Esophagus squamous epithelium (tissue), 5 donors: Measurements from ENCODE around the gene TLR3. TPM values are rescaled to one million over a fixed set of nuclear protein-coding genes. Genes with fewer than 3 reads are reported as not detected.
A peak's percentile ranks its signal among the peaks of the same experiment; 100 is the strongest.
"Not testable (repeated sequence)": the region's sequence is repeated elsewhere in the genome, so short reads cannot be mapped to it uniquely, and the experiment has no call there.

ENCODE experiments used
- DNase-seq: peaks from one replicate; lab custom pipeline; 2025; lab: John Stamatoyannopoulos, UW
- H3K27ac ChIP-seq, 4 donors: fragments of 200-600 bp; sonication (generic); one replicate each; pipeline ENCODE4 v1.5.1; 2016 to 2019; ENCODE audit warnings: mild to moderate bottlenecking in 1 of 4
- H3K27me3 ChIP-seq, 4 donors: fragments of 200-600 bp; sonication (generic); 1 replicate in 3 of 4; 2 replicates in 1 of 4; pipeline versions ENCODE4 v1.5.1 to v1.6.0; 2017 to 2021; ENCODE audit warnings: antibody characterized with exemption in 1 of 4
- H3K36me3 ChIP-seq, 3 donors: fragments of 200-600 bp; sonication (generic); one replicate each; pipeline ENCODE4 v1.5.1; 2016 to 2019
- H3K4me1 ChIP-seq, 3 donors: fragments of 200-600 bp; sonication (generic); one replicate each; pipeline ENCODE4 v1.5.1; 2017 to 2019
- H3K4me3 ChIP-seq, 4 donors: fragments of 200-600 bp; sonication (generic); 1 replicate in 3 of 4; 2 replicates in 1 of 4; pipeline ENCODE4 v1.5.1; 2016 to 2019; ENCODE audit warnings: mild to moderate bottlenecking in 2 of 4, moderate library complexity in 1 of 4
- H3K9me3 ChIP-seq, 3 donors: fragments of 200-600 bp; sonication (generic); one replicate each; pipeline ENCODE4 v1.5.1; 2016 to 2019
- POLR2A ChIP-seq, 4 donors: fragments of 450-650 bp; IDR thresholded peaks; one replicate each; pipeline ENCODE4 v1.6.1; 2017; ENCODE audit warnings: antibody characterized with exemption in 4 of 4, mild to moderate bottlenecking in 4 of 4, moderate library complexity in 3 of 4
- WGBS, 2 donors: methylation state at CpG; one replicate each; pipeline ENCODE4 v1.1.5; 2018; 5-methylcytosine and 5-hydroxymethylcytosine counted together
- intact Hi-C: fragments of 100-400 bp; cut with DNase I; formaldehyde crosslinking; loops from one replicate; pipeline ENCODE4 v1.15.0; 2022
- total RNA-seq, 4 donors: library from RNA; depleted of rRNA; stranded (reverse); fragments of >200 nt; gene quantifications; one replicate each; pipeline ENCODE4 v1.1.0, GENCODE V29; 2016
- TF ChIP-seq, protein P1 (sequence below), 6 experiments: fragments of 450-650 bp in 4 of 6; fragments of 200-600 bp in 2 of 6; sonication (generic) in 2 of 6; IDR thresholded peaks; one replicate each; pipeline ENCODE4 v1.5.1; 2016 to 2019; ENCODE audit warnings: antibody characterized with exemption in 6 of 6, mild to moderate bottlenecking in 4 of 6, moderate library complexity in 4 of 6
- donor health status: DM: yes; HTN: yes; CAD: no.

TLR3 gene
- total RNA-seq, 4 donors from 2014 or later, result 2.8 to 11.6 (median 5.8) TPM

GRCh38 chr4:186036976-186037581 lies 31.9 kb upstream of the TLR3 start:
- peaks cover 0 to 5% (median 0%) of the 10 kb centered on the region in 3 donors for H3K9me3 ChIP-seq
- H3K27me3 ChIP-seq, result no peaks in the 10 kb centered on the region
- 77 to 85% methylated on average over 6 of the region's 6 CpGs for WGBS, 2 donors
- TF ChIP-seq POLR2A (IDR thresholded peaks at IDR 0.05), result no peak
- intact Hi-C loops, result no loop called here
- H3K36me3 ChIP-seq, result no peaks in the 10 kb centered on the region
- H3K4me1 ChIP-seq, result peaks cover 4 to 20% (median 6%) of the 10 kb centered on the region in 3 donors
- no peak overlapping the region for H3K27ac ChIP-seq
- no peak for DNase-seq
- no peak overlapping the region for H3K4me3 ChIP-seq

DNA sequence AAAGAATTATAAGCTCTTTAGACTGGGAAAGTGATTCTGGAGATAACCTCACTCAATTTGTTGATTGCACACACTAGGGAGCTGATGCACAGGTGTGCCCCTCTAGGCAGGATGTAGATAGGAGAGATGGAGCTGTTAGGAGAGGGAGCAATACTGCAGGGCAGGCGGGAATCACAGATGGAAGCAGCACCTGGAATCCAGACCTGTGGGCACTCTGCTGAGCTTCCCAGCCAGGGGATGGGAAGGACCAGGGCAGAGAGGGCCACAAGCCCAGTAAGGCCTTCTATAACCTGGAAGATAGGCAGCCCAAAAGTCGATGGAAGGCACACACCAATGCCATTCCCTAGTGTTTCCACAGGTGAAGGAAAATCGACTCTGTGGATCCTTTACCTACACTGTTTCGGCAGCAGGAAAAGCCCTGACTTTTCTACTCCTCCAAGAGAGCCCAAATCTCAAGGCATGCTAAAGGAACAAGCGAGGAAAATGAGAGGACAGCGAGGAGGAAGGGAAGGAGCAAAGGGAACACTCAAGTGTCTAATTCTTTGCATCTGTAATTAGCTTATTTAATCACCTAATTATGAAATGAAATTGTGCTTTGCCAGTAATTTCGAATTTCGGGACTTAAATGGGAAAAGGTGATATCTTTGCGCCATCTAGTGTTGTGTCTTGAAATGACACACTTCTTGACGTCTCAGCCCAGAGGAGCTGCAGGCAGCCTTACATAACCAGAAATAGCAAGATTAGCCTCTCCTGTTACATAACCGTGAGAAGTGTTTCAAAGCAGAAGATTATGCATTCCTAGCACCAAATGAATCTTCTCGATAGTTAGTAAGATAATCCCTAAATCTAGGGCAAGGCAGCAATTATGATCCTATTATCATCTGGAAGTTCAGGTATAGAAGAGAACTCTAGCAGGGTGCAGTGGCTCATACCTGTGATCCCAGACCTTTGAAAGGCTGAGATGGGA lies 31.0 kb upstream of the TLR3 start:
- intact Hi-C loops, result no loop called here
- Histone ChIP-seq H3K9me3 (peaks cover 0 to 5% (median 0%) of the 10 kb centered on the region in 3 donors), H3K27me3 (no peaks in the 10 kb centered on the region), H3K4me3 (no peak overlapping the region), H3K36me3 (no peaks in the 10 kb centered on the region), H3K4me1 (peaks cover 4 to 11% (median 6%) of the 10 kb centered on the region in 3 donors), H3K27ac (no peak overlapping the region)
- WGBS, 2 donors, result 19 to 20% methylated on average over 11 to 12 of the region's 12 CpGs
- TF ChIP-seq, protein P1, sequence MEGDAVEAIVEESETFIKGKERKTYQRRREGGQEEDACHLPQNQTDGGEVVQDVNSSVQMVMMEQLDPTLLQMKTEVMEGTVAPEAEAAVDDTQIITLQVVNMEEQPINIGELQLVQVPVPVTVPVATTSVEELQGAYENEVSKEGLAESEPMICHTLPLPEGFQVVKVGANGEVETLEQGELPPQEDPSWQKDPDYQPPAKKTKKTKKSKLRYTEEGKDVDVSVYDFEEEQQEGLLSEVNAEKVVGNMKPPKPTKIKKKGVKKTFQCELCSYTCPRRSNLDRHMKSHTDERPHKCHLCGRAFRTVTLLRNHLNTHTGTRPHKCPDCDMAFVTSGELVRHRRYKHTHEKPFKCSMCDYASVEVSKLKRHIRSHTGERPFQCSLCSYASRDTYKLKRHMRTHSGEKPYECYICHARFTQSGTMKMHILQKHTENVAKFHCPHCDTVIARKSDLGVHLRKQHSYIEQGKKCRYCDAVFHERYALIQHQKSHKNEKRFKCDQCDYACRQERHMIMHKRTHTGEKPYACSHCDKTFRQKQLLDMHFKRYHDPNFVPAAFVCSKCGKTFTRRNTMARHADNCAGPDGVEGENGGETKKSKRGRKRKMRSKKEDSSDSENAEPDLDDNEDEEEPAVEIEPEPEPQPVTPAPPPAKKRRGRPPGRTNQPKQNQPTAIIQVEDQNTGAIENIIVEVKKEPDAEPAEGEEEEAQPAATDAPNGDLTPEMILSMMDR (IDR thresholded peaks at IDR 0.05), result peak in 5 of 6 experiments; percentile 76 to 89 (median 83)
- TF ChIP-seq POLR2A (IDR thresholded peaks at IDR 0.05), result no peak
- no peak for DNase-seq

GRCh38 chr4:186039697-186040096 lies 29.3 kb upstream of the TLR3 start:
- intact Hi-C loops, result no loop called here
- H3K4me1 ChIP-seq, result peaks cover 4 to 11% (median 6%) of the 10 kb centered on the region in 3 donors
- H3K27me3 ChIP-seq, result no peaks in the 10 kb centered on the region
- H3K9me3 ChIP-seq, result peaks cover 0 to 3% (median 0%) of the 10 kb centered on the region in 3 donors
- H3K27ac ChIP-seq, result no peak overlapping the region
- TF ChIP-seq, protein P1 (IDR thresholded peaks at IDR 0.05), result no peak
- no peak for TF ChIP-seq POLR2A (IDR thresholded peaks at IDR 0.05)
- DNase-seq, result no peak
- 59 to 60% methylated on average over 6 to 16 of the region's 16 CpGs for WGBS, 2 donors
- no peaks in the 10 kb centered on the region for H3K36me3 ChIP-seq
- no peak overlapping the region for H3K4me3 ChIP-seq

GRCh38 chr4:186040316-186040715 lies 28.6 kb upstream of the TLR3 start:
- Histone ChIP-seq H3K36me3 (no peaks in the 10 kb centered on the region), H3K27ac (no peak overlapping the region), H3K27me3 (no peaks in the 10 kb centered on the region), H3K4me1 (peaks cover 4 to 11% (median 6%) of the 10 kb centered on the region in 3 donors), H3K4me3 (no peak overlapping the region), H3K9me3 (no peaks in the 10 kb centered on the region)
- 88% methylated on average over 9 to 12 of the region's 12 CpGs for WGBS, 2 donors
- no peak for TF ChIP-seq POLR2A (IDR thresholded peaks at IDR 0.05)
- TF ChIP-seq, protein P1 (IDR thresholded peaks at IDR 0.05), result no peak
- intact Hi-C loops, result no loop called here
- DNase-seq, result no peak

- H3K27ac ChIP-seq, H3K9me3 ChIP-seq, H3K36me3 ChIP-seq, H3K27me3 ChIP-seq, H3K4me1 ChIP-seq, H3K4me3 ChIP-seq, intact Hi-C loops, DNase-seq: not testable (repeated sequence)
- WGBS, 2 donors, result 55 to 77% methylated on average over 4 to 5 of the region's 5 CpGs
Observed at GRCh38 chr4:186047501-186047900, 21.5 kb upstream of the TLR3 start.

DNA sequence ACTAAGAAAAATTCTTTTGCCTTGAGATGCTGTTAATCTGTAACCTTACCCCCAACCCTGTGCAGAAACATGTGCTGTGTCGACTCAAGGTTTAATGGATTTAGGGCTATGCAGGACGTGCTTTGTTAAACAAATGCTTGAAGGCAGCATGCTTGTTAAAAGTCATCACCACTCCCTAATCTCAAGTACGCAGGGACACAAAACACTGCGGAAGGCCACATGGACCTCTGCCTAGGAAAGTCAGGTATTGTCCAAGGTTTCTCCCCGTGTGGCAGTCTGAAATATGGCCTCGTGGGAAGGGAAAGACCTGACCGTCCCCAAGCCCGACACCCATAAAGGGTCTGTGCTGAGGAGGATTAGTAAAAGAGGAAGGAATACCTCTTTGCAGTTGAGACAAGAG lies 18.8 kb upstream of the TLR3 start:
- H3K4me1 ChIP-seq, H3K36me3 ChIP-seq, H3K9me3 ChIP-seq, H3K4me3 ChIP-seq, H3K27ac ChIP-seq, intact Hi-C loops, H3K27me3 ChIP-seq, DNase-seq: not testable (repeated sequence)
- WGBS, 2 donors, result 35 to 39% methylated on average over 6 to 8 of the region's 8 CpGs
